ENCODE results near the gene NHLRC1. TPM values are rescaled to one million over a fixed set of nuclear protein-coding genes. Genes with fewer than 3 reads are reported as not detected.

The NHLRC1 gene
- total and polyA plus RNA-seq, 2 of the 8 experiments (the other 6 are each of a cell fraction or from before 2014, with no cell fraction given), result 0.57 to 0.58 TPM

DNA sequence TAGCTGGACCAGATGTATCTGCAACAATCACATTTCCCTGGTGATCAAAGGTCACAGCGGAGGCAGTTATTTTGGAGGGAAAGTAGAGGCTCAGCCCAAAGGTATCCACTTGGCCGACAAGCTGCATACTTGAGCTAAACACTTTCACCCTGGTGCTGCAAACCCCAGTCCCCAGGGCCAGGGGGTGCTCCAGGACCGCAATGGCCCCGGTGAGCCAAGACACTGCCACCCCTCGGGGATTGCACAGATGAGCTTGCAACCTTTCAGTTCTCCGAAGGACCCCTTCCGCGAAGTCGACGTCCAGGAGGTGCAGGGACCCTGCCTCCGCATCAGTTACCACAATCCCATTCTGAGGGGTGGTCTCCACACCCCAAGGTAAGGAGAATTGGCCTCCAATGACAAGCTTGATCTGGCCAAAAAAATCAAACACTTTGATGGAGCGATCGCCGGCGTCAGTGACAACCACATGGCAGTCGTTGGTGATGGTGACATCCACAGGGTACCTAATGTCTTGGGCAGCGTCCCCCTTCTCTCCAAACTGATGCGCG lies 823 bp downstream of the NHLRC1 start (continued):
- TF ChIP-seq, protein P1, sequence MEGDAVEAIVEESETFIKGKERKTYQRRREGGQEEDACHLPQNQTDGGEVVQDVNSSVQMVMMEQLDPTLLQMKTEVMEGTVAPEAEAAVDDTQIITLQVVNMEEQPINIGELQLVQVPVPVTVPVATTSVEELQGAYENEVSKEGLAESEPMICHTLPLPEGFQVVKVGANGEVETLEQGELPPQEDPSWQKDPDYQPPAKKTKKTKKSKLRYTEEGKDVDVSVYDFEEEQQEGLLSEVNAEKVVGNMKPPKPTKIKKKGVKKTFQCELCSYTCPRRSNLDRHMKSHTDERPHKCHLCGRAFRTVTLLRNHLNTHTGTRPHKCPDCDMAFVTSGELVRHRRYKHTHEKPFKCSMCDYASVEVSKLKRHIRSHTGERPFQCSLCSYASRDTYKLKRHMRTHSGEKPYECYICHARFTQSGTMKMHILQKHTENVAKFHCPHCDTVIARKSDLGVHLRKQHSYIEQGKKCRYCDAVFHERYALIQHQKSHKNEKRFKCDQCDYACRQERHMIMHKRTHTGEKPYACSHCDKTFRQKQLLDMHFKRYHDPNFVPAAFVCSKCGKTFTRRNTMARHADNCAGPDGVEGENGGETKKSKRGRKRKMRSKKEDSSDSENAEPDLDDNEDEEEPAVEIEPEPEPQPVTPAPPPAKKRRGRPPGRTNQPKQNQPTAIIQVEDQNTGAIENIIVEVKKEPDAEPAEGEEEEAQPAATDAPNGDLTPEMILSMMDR (IDR thresholded peaks at IDR 0.05; ENCODE audit: control extremely low read depth in 1 of 3, insufficient read depth in 1 of 3, low read depth in 1 of 3, low read length in 3 of 3), result peak; percentile 61 to 85 (median 68)
- TF ChIP-seq SIRT6 (IDR thresholded peaks at IDR 0.05; ENCODE audit: low read length) (no peak), CHD1 (IDR thresholded peaks at IDR 0.05; ENCODE audit: low read depth, low read length) (no peak), SP2 (IDR thresholded peaks at IDR 0.05; ENCODE audit: low read length) (no peak), CEBPB (IDR thresholded peaks at IDR 0.05; ENCODE audit: low read depth, low read length) (no peak), NANOG (IDR thresholded peaks at IDR 0.05; ENCODE audit: insufficient read depth, low read depth, low read length, poor library complexity, severe bottlenecking) (no peak), CBX5 (IDR thresholded peaks at IDR 0.05; ENCODE audit: low read depth, low read length) (no peak), GTF2F1 (IDR thresholded peaks at IDR 0.05; ENCODE audit: borderline replicate concordance, low read depth, low read length) (no peak), BACH1 (IDR thresholded peaks at IDR 0.05; ENCODE audit: low read length) (no peak), TAF1 (IDR thresholded peaks at IDR 0.05; ENCODE audit: low read depth, low read length) (no peak), JUND (IDR thresholded peaks at IDR 0.05; ENCODE audit: low read length) (no peak), EP300 (IDR thresholded peaks at IDR 0.05; ENCODE audit: borderline replicate concordance in 1 of 2, low read depth in 2 of 2, low read length in 2 of 2) (no peak), BRCA1 (IDR thresholded peaks at IDR 0.05; ENCODE audit: low read depth, low read length) (no peak), CBX8 (IDR thresholded peaks at IDR 0.05; ENCODE audit: borderline replicate concordance, low read depth, low read length) (no peak), SIX5 (IDR thresholded peaks at IDR 0.05; ENCODE audit: low read depth, low read length) (no peak)
